GM12878 (cell line): Measurements from ENCODE around the gene SPR. TPM values are rescaled to one million over a fixed set of nuclear protein-coding genes. Genes with fewer than 3 reads are reported as not detected.

Source experiments
- ATAC-seq: fragments of 200-7000 bp; cut with Tn5 transposase; 3 replicates; pipeline ENCODE4 v1.9.1; 2020; ENCODE audit warnings: mild to moderate bottlenecking, moderate library complexity
- BruUV-seq: library from RNA; stranded (reverse); fragments of 400-500 nt; replicated peaks from 2 replicates; lab custom pipeline; 2021; lab: Mats Ljungman, UMichigan
- CTCF ChIA-PET: fragments of 300-600 bp; sonication (Branson Sonifier 250); formaldehyde crosslinking; extraction: SDS; loops from one replicate; lab custom pipeline; 2021; ENCODE audit warnings: inconsistent platforms; lab: Yijun Ruan, JAX
- POLR2A ChIA-PET: fragments of 350-600 bp; formaldehyde crosslinking; extraction: SDS; loops from one replicate; lab custom pipeline; 2021; ENCODE audit warnings: inconsistent platforms; lab: Charles Lee
- RAD21 ChIA-PET: fragments of 300-600 bp; sonication (Branson Sonifier 250); formaldehyde crosslinking; loops from one replicate; lab custom pipeline; 2023; ENCODE audit warnings: antibody characterized with exemption; ENCODE audit not compliant: unreplicated experiment; lab: Charles Lee
- SMC1A ChIA-PET: fragments of 300-600 bp; sonication (Branson Sonifier 250); formaldehyde crosslinking; loops from one replicate; lab custom pipeline; 2023; ENCODE audit not compliant: unreplicated experiment, uncharacterized antibody; lab: Charles Lee
- DNase-seq: peaks from one replicate; pipeline ENCODE4 v3.0.0-alpha.2; 2011; ENCODE audit warnings: low read depth, low spot score
- FAIRE-seq: peaks from 3 replicates; lab custom pipeline; 2011; peaks lifted over from hg19 to GRCh38; lab: Jason Lieb, UNC
- H2AFZ ChIP-seq: 2 replicates; pipeline ENCODE4 v1.6.0; 2011; ENCODE audit warnings: low read depth, low read length, control low read depth; ENCODE audit not compliant: control insufficient read depth
- H3K27ac ChIP-seq: 2 replicates; pipeline ENCODE4 v1.5.1; 2011; ENCODE audit warnings: control low read depth; ENCODE audit not compliant: control insufficient read depth, insufficient read depth
- H3K27me3 ChIP-seq, 2 experiments: replicated peaks in 1 of 2; 2 replicates each; pipeline versions ENCODE4 v1.6.0 to v1.6.1; 2011; ENCODE audit warnings: low read length in 1 of 2; ENCODE audit not compliant: control insufficient read depth in 2 of 2, insufficient read depth in 2 of 2
- H3K36me3 ChIP-seq, 2 experiments: 2 replicates each; pipeline ENCODE4 v1.5.1; 2011; ENCODE audit warnings: low read length in 1 of 2; ENCODE audit not compliant: control insufficient read depth in 2 of 2, insufficient read depth in 2 of 2
- H3K4me1 ChIP-seq: 2 replicates; pipeline ENCODE4 v1.6.1; 2011; ENCODE audit warnings: mild to moderate bottlenecking, low read length, moderate library complexity, mixed read lengths; ENCODE audit not compliant: control insufficient read depth, insufficient read depth
- H3K4me2 ChIP-seq: 2 replicates; pipeline ENCODE4 v1.6.0; 2011; ENCODE audit warnings: control low read depth; ENCODE audit not compliant: control insufficient read depth, insufficient read depth
- H3K4me3 ChIP-seq: fragments of 200-600 bp; sonication (generic); 2 replicates; pipeline ENCODE4 v1.5.1; 2016
- H3K79me2 ChIP-seq: 2 replicates; pipeline ENCODE4 v1.6.0; 2011; ENCODE audit warnings: low read length; ENCODE audit not compliant: control insufficient read depth, insufficient read depth
- H3K9ac ChIP-seq: 2 replicates; pipeline ENCODE4 v1.8.0; 2011; ENCODE audit warnings: low read length, control low read depth, mixed read lengths; ENCODE audit not compliant: control insufficient read depth, insufficient read depth
- H3K9me3 ChIP-seq: replicated peaks from 3 replicates; pipeline ENCODE4 v1.5.1; 2011; ENCODE audit warnings: mild to moderate bottlenecking, low read length; ENCODE audit not compliant: control insufficient read depth, insufficient read depth
- H4K20me1 ChIP-seq: 2 replicates; pipeline ENCODE4 v1.6.0; 2011; ENCODE audit not compliant: control insufficient read depth, insufficient read depth
- ASH2L ChIP-seq: fragments of 300-600, 200-600 bp; sonication (generic); IDR thresholded peaks from 2 replicates; pipeline ENCODE4 v1.6.1; 2017; ENCODE audit warnings: low read depth, mild to moderate bottlenecking, borderline replicate concordance
- BRCA1 ChIP-seq: IDR thresholded peaks from 2 replicates; pipeline ENCODE4 v1.6.1; 2011; ENCODE audit warnings: low read depth, low read length, improper control_type of control experiment
- E4F1 ChIP-seq: fragments of 450-650 bp; IDR thresholded peaks from 2 replicates; pipeline ENCODE4 v1.6.1; 2018; ENCODE audit warnings: borderline replicate concordance, mild to moderate bottlenecking; ENCODE audit not compliant: partially characterized antibody
- EP300 ChIP-seq, 2 experiments: fragments of 150-350 bp in 1 of 2; IDR thresholded peaks; 2 replicates each; pipeline ENCODE4 v1.6.1; 2011 to 2012; ENCODE audit warnings: low read depth in 2 of 2, low read length in 2 of 2, borderline replicate concordance in 1 of 2, improper control_type of control experiment in 1 of 2, inconsistent platforms in 1 of 2; ENCODE audit not compliant: control insufficient read depth in 1 of 2
- ETV6 ChIP-seq, 2 experiments: fragments of 450-650 bp in 1 of 2; IDR thresholded peaks in 1 of 2; conservative IDR thresholded peaks in 1 of 2; 2 replicates each; pipeline ENCODE4 v1.6.1; 2014; ENCODE audit warnings: antibody characterized with exemption in 1 of 2, borderline replicate concordance in 1 of 2, low read depth in 1 of 2, mild to moderate bottlenecking in 1 of 2, moderate library complexity in 1 of 2
- FOXK2 ChIP-seq: fragments of 450-650 bp; IDR thresholded peaks from 2 replicates; pipeline ENCODE4 v1.6.1; 2017; ENCODE audit warnings: mild to moderate bottlenecking, moderate library complexity
- MXI1 ChIP-seq: fragments of 150-350 bp; IDR thresholded peaks from 2 replicates; pipeline ENCODE4 v1.6.1; 2011; ENCODE audit warnings: low read depth, mild to moderate bottlenecking, inconsistent platforms, low read length, improper control_type of control experiment
- NR2C1 ChIP-seq: fragments of 450-650 bp; IDR thresholded peaks from 2 replicates; pipeline ENCODE4 v1.6.1; 2017; ENCODE audit warnings: antibody characterized with exemption, mild to moderate bottlenecking, moderate library complexity
- NR2F1 ChIP-seq: fragments of 450-650 bp; conservative IDR thresholded peaks from 2 replicates; pipeline ENCODE4 v1.6.1; 2017; ENCODE audit warnings: mild to moderate bottlenecking
- POU2F2 ChIP-seq: IDR thresholded peaks from 3 replicates; pipeline ENCODE4 v1.6.1; 2011; ENCODE audit warnings: low read depth, mild to moderate bottlenecking, low read length, borderline replicate concordance
- RCOR1 ChIP-seq: conservative IDR thresholded peaks from 2 replicates; pipeline ENCODE4 v1.6.1; 2012; ENCODE audit warnings: low read depth, low read length, improper control_type of control experiment
- RELB ChIP-seq: fragments of 450-650 bp; IDR thresholded peaks from 2 replicates; pipeline ENCODE4 v1.6.1; 2017; ENCODE audit warnings: low read depth, mild to moderate bottlenecking, moderate library complexity
- SIX5 ChIP-seq: IDR thresholded peaks from 2 replicates; pipeline ENCODE4 v1.6.1; 2011; ENCODE audit warnings: mild to moderate bottlenecking, low read depth, low read length, moderate library complexity; ENCODE audit not compliant: severe bottlenecking
- SMARCA5 ChIP-seq: fragments of 450-650 bp; IDR thresholded peaks from 2 replicates; pipeline ENCODE4 v1.6.1; 2017; ENCODE audit warnings: mild to moderate bottlenecking
- SUPT20H ChIP-seq: IDR thresholded peaks from 2 replicates; pipeline ENCODE4 v1.6.1; 2011; ENCODE audit warnings: low read depth, mild to moderate bottlenecking, low read length, moderate library complexity, borderline replicate concordance; ENCODE audit not compliant: control insufficient read depth
- TCF3 ChIP-seq: IDR thresholded peaks from 2 replicates; pipeline ENCODE4 v1.6.1; 2012; ENCODE audit warnings: low read depth, mild to moderate bottlenecking, low read length, borderline replicate concordance; ENCODE audit not compliant: insufficient read depth
- YBX1 ChIP-seq: fragments of 450-650 bp; IDR thresholded peaks from 2 replicates; pipeline ENCODE4 v1.6.1; 2016; ENCODE audit warnings: antibody characterized with exemption
- WGBS: methylation state at CpG from one replicate; pipeline ENCODE4 v1.1.6; 2016; ENCODE audit warnings: low lambda C conversion rate; ENCODE audit not compliant: insufficient replicate concordance, insufficient coverage; ENCODE audit errors: missing lambda C conversion rate; 5-methylcytosine and 5-hydroxymethylcytosine counted together
- in situ Hi-C: fragments of 300-500 bp; cut with MboI; formaldehyde crosslinking; loops from 9 replicates; pipeline ENCODE4 v1.14.3; 2018; ENCODE audit warnings: mixed read lengths
- intact Hi-C: fragments of 100-400 bp; cut with micrococcal nuclease; formaldehyde crosslinking; loops from one replicate; pipeline ENCODE4 v1.14.2; 2022; ENCODE audit not compliant: unreplicated experiment
- polyA plus RNA-seq, 11 experiments: library from polyadenylated mRNA; depleted of rRNA in 4 of 11; unstranded in 6 of 11; stranded (reverse) in 5 of 11; fragments of >200 nt; fragmentation: Nextera tagmentation in 4 of 11; fragmentation: Illumina TruSeq in 1 of 11; extraction: Ambion mirVana in 4 of 11; extraction: Trizol in 1 of 11; gene quantifications; 1 replicate in 1 of 11; 2 replicates in 10 of 11; pipeline versions ENCODE4 v1.2.1 to v1.2.3, GENCODE V29; 2011 to 2016; ENCODE audit warnings: inconsistent platforms in 2 of 11, missing spikeins in 2 of 11, low read depth in 1 of 11
- total RNA-seq, 4 experiments: library from RNA; depleted of rRNA in 3 of 4; stranded (reverse); fragments of >200 nt in 3 of 4; fragmentation: Illumina TruSeq in 1 of 4; extraction: Trizol in 1 of 4; gene quantifications; 2 replicates each; pipeline versions ENCODE4 v1.2.1 to v1.2.3, GENCODE V29; 2013 to 2021

The SPR gene
- total and polyA plus RNA-seq, 10 of the 15 experiments (the other 5 are each of a cell fraction or from before 2014, with no cell fraction given): 0.68 to 7.8 (median 2.5) TPM

GRCh38 chr2:72896446-72896845, 9.2 kb downstream of the SPR start (continued):
- no peak for TF ChIP-seq EP300 (IDR thresholded peaks at IDR 0.05; ENCODE audit: borderline replicate concordance in 1 of 2, control insufficient read depth in 1 of 2, low read depth in 2 of 2, low read length in 2 of 2)
- no peak for TF ChIP-seq FOXK2
- TF ChIP-seq NR2C1: no peak
- no peak for TF ChIP-seq TCF3

- Histone ChIP-seq H3K4me1 (peaks cover 28% of the 10 kb centered on the region), H3K79me2 (no peaks in the 10 kb centered on the region), H3K36me3 (no peaks in the 10 kb centered on the region), H3K27me3 (no peaks in the 10 kb centered on the region; a peak in 1 of 4 replicates), H3K27ac (no peak overlapping the region), H3K4me2 (no peak overlapping the region), H2AFZ (no peak overlapping the region), H3K9me3 (no peaks in the 10 kb centered on the region), H3K9ac (no peak overlapping the region), H4K20me1 (no peaks in the 10 kb centered on the region), H3K4me3 (no peak overlapping the region)
- intact Hi-C loops: no loop called here
- WGBS: 48% methylated on average over 18 of the region's 18 CpGs
- no TSS peak for BruUV-seq
- FAIRE-seq (no peak), DNase-seq (no peak), ATAC-seq (no peak)
- POLR2A ChIA-PET: interaction anchor here (0.6 kb wide), 1 partner anchor 18 kb away, joined by 3 read pairs; no protein-coding TSS in a partner anchor
- SMC1A ChIA-PET: interaction anchor here (0.9 to 2.0 kb wide), 4 partner anchors 14 to 76 kb away, joined by 3 to 7 read pairs (median 5); no protein-coding TSS in a partner anchor
- RAD21 ChIA-PET: interaction anchor here (1.1 to 1.5 kb wide), 2 partner anchors 17 to 76 kb away, joined by 4 read pairs; no protein-coding TSS in a partner anchor
- CTCF ChIA-PET: interaction anchor here (0.7 to 14.3 kb wide), 7 partner anchors 10 to 77 kb away, joined by 3 to 437 read pairs (median 5); partner anchors contain the start of genes EMX1 and SPR
- in situ Hi-C loops: no loop called here
- TF ChIP-seq SIX5 (no peak), RELB (no peak), E4F1 (no peak), ETV6 (conservative IDR thresholded peaks at IDR 0.05 in 1 of 2, IDR thresholded peaks at IDR 0.05 in 1 of 2; ENCODE audit: borderline replicate concordance in 1 of 2, low read depth in 1 of 2) (no peak), SUPT20H (no peak), YBX1 (no peak), SMARCA5 (no peak), RCOR1 (no peak), MXI1 (no peak), BRCA1 (no peak), ASH2L (no peak), POU2F2 (no peak), NR2F1 (no peak)
Observed at GRCh38 chr2:72897785-72898584, 10.8 kb downstream of the SPR start.
